Left ventricle myocardium inferior (tissue), 1 donor: ENCODE data around the gene PIEZO1. TPM values are rescaled to one million over a fixed set of nuclear protein-coding genes. Genes with fewer than 3 reads are reported as not detected.

Experiments used
- DNase-seq: peaks from one replicate; pipeline ENCODE4 v3.0.0-alpha.2; 2020
- H3K27ac ChIP-seq: fragments of 200-600 bp; replicated peaks from 2 replicates; pipeline ENCODE4 v1.8.0; 2021
- H3K27me3 ChIP-seq: fragments of 200-600 bp; 2 replicates; pipeline ENCODE4 v1.8.0; 2021; ENCODE audit warnings: low read depth
- H3K36me3 ChIP-seq: fragments of 200-600 bp; 2 replicates; pipeline ENCODE4 v1.8.0; 2021
- H3K4me1 ChIP-seq: fragments of 200-600 bp; 2 replicates; pipeline ENCODE4 v1.8.0; 2021
- H3K4me3 ChIP-seq: fragments of 200-600 bp; 2 replicates; pipeline ENCODE4 v1.8.0; 2021; ENCODE audit warnings: mild to moderate bottlenecking, moderate library complexity
- H3K9me3 ChIP-seq: fragments of 200-600 bp; replicated peaks from 2 replicates; pipeline ENCODE4 v1.8.0; 2021
- CTCF ChIP-seq: fragments of 200-600 bp; IDR thresholded peaks from 2 replicates; pipeline ENCODE4 v1.8.0; 2021; ENCODE audit warnings: antibody characterized with exemption, mild to moderate bottlenecking, borderline replicate concordance
- intact Hi-C: fragments of 100-400 bp; cut with micrococcal nuclease; formaldehyde crosslinking; loops from one replicate; pipeline ENCODE4 v1.11.0; 2022
- total RNA-seq: library from RNA; stranded (reverse); fragmentation: NEBNext Ultra II Directional; extraction: Animal tissue kit (Norgen Biotek cat#: 25700); gene quantifications from one replicate; pipeline ENCODE4 v1.2.1, GENCODE V29; 2021
- donor health status: DM: no; HTN: yes; CAD: no; lungs with severe emphysema.

PIEZO1 gene
- total RNA-seq, 1 donor from 2014 or later, result 17.1 TPM

GRCh38 chr16:88743693-88744576 lies 41.1 kb downstream of the PIEZO1 start:
- TF ChIP-seq CTCF, result peak; percentile 91
- DNase-seq, result peak; percentile 80
- peaks cover 41% of the 10 kb centered on the region for H3K4me1 ChIP-seq
- no peaks in the 10 kb centered on the region for H3K36me3 ChIP-seq
- peak overlapping the region; percentile 15 for H3K4me3 ChIP-seq
- H3K9me3 ChIP-seq, result no peaks in the 10 kb centered on the region
- intact Hi-C loops, result loop anchor here (5.0 kb wide), 1 partner anchor 38 kb away; no protein-coding TSS in a partner anchor
- peak overlapping the region; percentile 73 for H3K27ac ChIP-seq
- no peaks in the 10 kb centered on the region for H3K27me3 ChIP-seq

- intact Hi-C loops, result loop anchor here (5.0 kb wide), 1 partner anchor 39 kb away; no protein-coding TSS in a partner anchor
- H3K4me1 ChIP-seq, result peaks cover 41% of the 10 kb centered on the region
- H3K4me3 ChIP-seq, result no peak overlapping the region
- DNase-seq, result no peak
- no peak for TF ChIP-seq CTCF
- no peaks in the 10 kb centered on the region for H3K36me3 ChIP-seq
- no peaks in the 10 kb centered on the region for H3K9me3 ChIP-seq
- H3K27me3 ChIP-seq, result no peaks in the 10 kb centered on the region
- H3K27ac ChIP-seq, result no peak overlapping the region
Measured at GRCh38 chr16:88742896-88743605, 42.0 kb downstream of the PIEZO1 start.

- intact Hi-C loops, result loop anchor here (5.0 kb wide), 1 partner anchor 41 kb away; no protein-coding TSS in a partner anchor
Measured at GRCh38 chr16:88741368-88741767, 43.7 kb downstream of the PIEZO1 start.

GRCh38 chr16:88740727-88741055 lies 44.3 kb downstream of the PIEZO1 start:
- Histone ChIP-seq H3K27ac (no peak overlapping the region), H3K27me3 (no peaks in the 10 kb centered on the region), H3K4me3 (no peak overlapping the region), H3K4me1 (peaks cover 30% of the 10 kb centered on the region), H3K9me3 (no peaks in the 10 kb centered on the region), H3K36me3 (no peaks in the 10 kb centered on the region)
- intact Hi-C loops, result loop anchor here (5.0 kb wide), 1 partner anchor 42 kb away; no protein-coding TSS in a partner anchor
- no peak for DNase-seq
- TF ChIP-seq CTCF, result no peak

More at GRCh38 chr16:88741368-88741767, 43.7 kb downstream of the PIEZO1 start:
- Histone ChIP-seq H3K27ac (no peak overlapping the region), H3K4me3 (no peak overlapping the region), H3K9me3 (no peaks in the 10 kb centered on the region), H3K27me3 (no peaks in the 10 kb centered on the region), H3K36me3 (no peaks in the 10 kb centered on the region), H3K4me1 (peaks cover 37% of the 10 kb centered on the region)
- TF ChIP-seq CTCF, result no peak
- no peak for DNase-seq

- Histone ChIP-seq H3K4me1 (peaks cover 25% of the 10 kb centered on the region), H3K27me3 (no peaks in the 10 kb centered on the region), H3K36me3 (no peaks in the 10 kb centered on the region), H3K4me3 (no peak overlapping the region), H3K9me3 (no peaks in the 10 kb centered on the region), H3K27ac (no peak overlapping the region)
- TF ChIP-seq CTCF, result no peak
- intact Hi-C loops, result loop anchor here (5.0 to 10.0 kb wide), 2 partner anchors 42 to 475 kb away; partner anchors contain the start of gene ZNF778
- no peak for DNase-seq
Measured at GRCh38 chr16:88739977-88740726, 44.9 kb downstream of the PIEZO1 start.
